Neural progenitor cell (in vitro differentiated cells): Measurements from ENCODE around the gene METTL1. TPM values are rescaled to one million over a fixed set of nuclear protein-coding genes. Genes with fewer than 3 reads are reported as not detected.

Source experiments
- DNase-seq: peaks from one replicate; pipeline ENCODE4 v3.0.0-alpha.2; 2016; ENCODE audit warnings: low spot score
- H2AFZ ChIP-seq: fragments of 200-600 bp; sonication (generic); replicated peaks from 2 replicates; pipeline ENCODE4 v1.6.1; 2016; ENCODE audit warnings: antibody characterized with exemption
- H3F3A ChIP-seq: fragments of 200-600 bp; sonication (generic); 2 replicates; pipeline ENCODE4 v1.6.1; 2016; ENCODE audit warnings: antibody characterized with exemption, low read depth
- H3K27ac ChIP-seq: fragments of 200-600 bp; sonication (generic); 2 replicates; pipeline ENCODE4 v1.5.1; 2016; ENCODE audit warnings: mild to moderate bottlenecking
- H3K27me3 ChIP-seq: fragments of 200-600 bp; sonication (generic); 2 replicates; pipeline ENCODE4 v1.6.1; 2016; ENCODE audit warnings: mild to moderate bottlenecking, moderate library complexity
- H3K36me3 ChIP-seq: fragments of 200-600 bp; sonication (generic); 2 replicates; pipeline ENCODE4 v1.5.1; 2016
- H3K4me1 ChIP-seq: fragments of 200-600 bp; sonication (generic); 2 replicates; pipeline ENCODE4 v1.6.1; 2016; ENCODE audit warnings: mixed run types
- H3K4me2 ChIP-seq: fragments of 200-600 bp; sonication (generic); 2 replicates; pipeline ENCODE4 v1.6.1; 2016
- H3K4me3 ChIP-seq: fragments of 200-600 bp; sonication (generic); 2 replicates; pipeline ENCODE4 v1.5.1; 2016
- H3K79me2 ChIP-seq: fragments of 200-600 bp; sonication (generic); 2 replicates; pipeline ENCODE4 v1.6.1; 2016; ENCODE audit warnings: low read depth
- H3K9ac ChIP-seq: fragments of 200-600 bp; sonication (generic); 2 replicates; pipeline ENCODE4 v1.6.1; 2016
- H3K9me3 ChIP-seq: fragments of 200-600 bp; sonication (generic); 2 replicates; pipeline ENCODE4 v1.5.1; 2016; ENCODE audit warnings: low read depth
- H4K20me1 ChIP-seq: fragments of 200-600 bp; sonication (generic); 2 replicates; pipeline ENCODE4 v1.6.1; 2016; ENCODE audit warnings: low read depth
- H3K27ac Mint-ChIP-seq: 3 replicates; pipeline ENCODE4 v1.8.0; 2021; ENCODE audit warnings: mixed read lengths
- H3K27me3 Mint-ChIP-seq: 2 replicates; pipeline ENCODE4 v1.8.0; 2022; ENCODE audit warnings: low read depth, mild to moderate bottlenecking, inconsistent platforms, moderate library complexity, mixed read lengths; ENCODE audit not compliant: insufficient read depth
- H3K36me3 Mint-ChIP-seq: 3 replicates; pipeline ENCODE4 v1.8.0; 2021; ENCODE audit warnings: mixed read lengths
- H3K4me1 Mint-ChIP-seq: 3 replicates; pipeline ENCODE4 v1.8.0; 2021; ENCODE audit warnings: mixed read lengths
- H3K4me3 Mint-ChIP-seq: 3 replicates; pipeline ENCODE4 v1.8.0; 2021; ENCODE audit warnings: mild to moderate bottlenecking, moderate library complexity, mixed read lengths
- H3K9me3 Mint-ChIP-seq: 3 replicates; pipeline ENCODE4 v1.8.0; 2020; ENCODE audit warnings: mixed read lengths
- EZH2 ChIP-seq: fragments of 200-600 bp; sonication (generic); IDR thresholded peaks from 2 replicates; pipeline ENCODE4 v1.6.1; 2017; ENCODE audit warnings: antibody characterized with exemption, mild to moderate bottlenecking, moderate library complexity
- EZH2phosphoT487 ChIP-seq: fragments of 200-600 bp; sonication (generic); IDR thresholded peaks from 2 replicates; pipeline ENCODE4 v1.6.1; 2017; ENCODE audit warnings: antibody characterized with exemption
- total RNA-seq: library from RNA; depleted of rRNA; stranded (reverse); fragments of >200 nt; gene quantifications from 2 replicates; pipeline ENCODE4 v1.2.3, GENCODE V29; 2015; ENCODE audit warnings: low replicate concordance
- TF ChIP-seq, protein P1 (sequence below): fragments of 200-600 bp; sonication (generic); IDR thresholded peaks from 2 replicates; pipeline ENCODE4 v1.5.1; 2017; ENCODE audit warnings: antibody characterized with exemption, mild to moderate bottlenecking

Gene METTL1
- total RNA-seq, 1 donor from 2014 or later: 5.6 TPM

DNA sequence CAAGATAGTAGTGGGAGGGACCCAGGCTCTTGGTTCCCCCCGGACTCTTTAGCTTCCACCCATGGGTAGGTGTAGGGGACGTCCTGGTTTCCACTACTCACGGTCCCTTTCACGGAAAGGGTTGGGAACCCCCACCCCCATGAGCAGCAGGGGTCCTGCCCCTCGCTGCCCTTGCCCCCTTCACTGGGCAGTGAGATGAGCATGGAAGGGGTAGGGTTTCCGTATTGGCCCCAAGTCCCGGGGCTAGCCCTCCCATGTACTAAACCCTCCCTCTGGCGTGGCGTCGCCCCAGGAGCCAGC lies 46.1 kb downstream of the METTL1 start:
- Mint-ChIP-seq H3K9me3 (peaks cover 7% of the 10 kb centered on the region), H3K36me3 (peaks cover 2% of the 10 kb centered on the region), H3K4me1 (peaks cover 12% of the 10 kb centered on the region), H3K27ac (no peak overlapping the region), H3K27me3 (peaks cover 41% of the 10 kb centered on the region), H3K4me3 (peak overlapping the region; percentile 86)
- Histone ChIP-seq H3K4me2 (peak overlapping the region; percentile 94), H3K9me3 (no peaks in the 10 kb centered on the region), H3K4me1 (peaks cover 3% of the 10 kb centered on the region), H2AFZ (peak overlapping the region; percentile 63), H3F3A (no peaks in the 10 kb centered on the region), H3K79me2 (no peaks in the 10 kb centered on the region), H3K27me3 (peaks cover 82% of the 10 kb centered on the region), H3K27ac (no peak overlapping the region), H3K9ac (no peak overlapping the region), H3K4me3 (peak overlapping the region; percentile 77), H3K36me3 (no peaks in the 10 kb centered on the region), H4K20me1 (peaks cover 24% of the 10 kb centered on the region)
- DNase-seq: no peak
- TF ChIP-seq EZH2phosphoT487 (no peak), EZH2 (no peak)
- TF ChIP-seq, protein P1, sequence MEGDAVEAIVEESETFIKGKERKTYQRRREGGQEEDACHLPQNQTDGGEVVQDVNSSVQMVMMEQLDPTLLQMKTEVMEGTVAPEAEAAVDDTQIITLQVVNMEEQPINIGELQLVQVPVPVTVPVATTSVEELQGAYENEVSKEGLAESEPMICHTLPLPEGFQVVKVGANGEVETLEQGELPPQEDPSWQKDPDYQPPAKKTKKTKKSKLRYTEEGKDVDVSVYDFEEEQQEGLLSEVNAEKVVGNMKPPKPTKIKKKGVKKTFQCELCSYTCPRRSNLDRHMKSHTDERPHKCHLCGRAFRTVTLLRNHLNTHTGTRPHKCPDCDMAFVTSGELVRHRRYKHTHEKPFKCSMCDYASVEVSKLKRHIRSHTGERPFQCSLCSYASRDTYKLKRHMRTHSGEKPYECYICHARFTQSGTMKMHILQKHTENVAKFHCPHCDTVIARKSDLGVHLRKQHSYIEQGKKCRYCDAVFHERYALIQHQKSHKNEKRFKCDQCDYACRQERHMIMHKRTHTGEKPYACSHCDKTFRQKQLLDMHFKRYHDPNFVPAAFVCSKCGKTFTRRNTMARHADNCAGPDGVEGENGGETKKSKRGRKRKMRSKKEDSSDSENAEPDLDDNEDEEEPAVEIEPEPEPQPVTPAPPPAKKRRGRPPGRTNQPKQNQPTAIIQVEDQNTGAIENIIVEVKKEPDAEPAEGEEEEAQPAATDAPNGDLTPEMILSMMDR: no peak

DNA sequence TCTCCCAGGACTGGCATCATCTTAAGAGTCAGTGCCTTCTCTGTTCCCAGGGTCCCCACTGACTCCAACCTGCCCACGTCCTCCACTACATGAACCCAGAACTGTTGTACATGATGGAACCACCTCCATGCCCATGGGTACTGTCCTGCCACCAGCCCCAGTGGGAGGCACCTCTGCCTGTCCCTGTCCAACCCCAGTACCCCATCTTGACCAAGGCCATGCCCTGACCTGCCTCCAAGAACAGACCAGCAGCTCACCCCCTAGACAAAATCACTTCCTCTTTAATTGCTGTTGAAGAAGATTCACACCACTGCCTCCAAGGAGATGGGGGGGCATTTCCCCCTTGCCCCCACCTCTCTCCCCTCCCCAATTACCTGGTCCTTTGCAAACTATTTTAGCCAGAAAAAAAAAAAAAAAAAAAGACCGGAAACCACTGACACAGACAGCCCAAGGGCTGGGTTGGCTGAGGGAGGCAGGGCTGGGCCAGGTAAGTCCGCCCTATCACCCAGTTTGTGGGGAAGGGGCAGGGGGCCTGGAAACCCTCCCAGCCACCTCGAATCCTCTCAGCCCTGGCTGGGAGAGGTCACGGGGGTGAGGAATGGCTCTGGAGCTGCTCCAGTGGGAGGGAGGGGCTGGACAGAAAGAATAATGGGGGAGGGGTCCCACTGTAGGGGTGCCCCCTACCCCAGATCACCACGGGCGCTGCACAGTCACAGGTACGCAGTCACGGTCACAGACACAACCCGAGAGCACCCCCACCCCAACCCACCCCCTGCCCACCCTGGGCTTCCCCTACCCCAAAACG lies 46.8 kb downstream of the METTL1 start:
- H3K27ac Mint-ChIP-seq: no peak overlapping the region
- H3K4me3 ChIP-seq: no peak overlapping the region

DNA sequence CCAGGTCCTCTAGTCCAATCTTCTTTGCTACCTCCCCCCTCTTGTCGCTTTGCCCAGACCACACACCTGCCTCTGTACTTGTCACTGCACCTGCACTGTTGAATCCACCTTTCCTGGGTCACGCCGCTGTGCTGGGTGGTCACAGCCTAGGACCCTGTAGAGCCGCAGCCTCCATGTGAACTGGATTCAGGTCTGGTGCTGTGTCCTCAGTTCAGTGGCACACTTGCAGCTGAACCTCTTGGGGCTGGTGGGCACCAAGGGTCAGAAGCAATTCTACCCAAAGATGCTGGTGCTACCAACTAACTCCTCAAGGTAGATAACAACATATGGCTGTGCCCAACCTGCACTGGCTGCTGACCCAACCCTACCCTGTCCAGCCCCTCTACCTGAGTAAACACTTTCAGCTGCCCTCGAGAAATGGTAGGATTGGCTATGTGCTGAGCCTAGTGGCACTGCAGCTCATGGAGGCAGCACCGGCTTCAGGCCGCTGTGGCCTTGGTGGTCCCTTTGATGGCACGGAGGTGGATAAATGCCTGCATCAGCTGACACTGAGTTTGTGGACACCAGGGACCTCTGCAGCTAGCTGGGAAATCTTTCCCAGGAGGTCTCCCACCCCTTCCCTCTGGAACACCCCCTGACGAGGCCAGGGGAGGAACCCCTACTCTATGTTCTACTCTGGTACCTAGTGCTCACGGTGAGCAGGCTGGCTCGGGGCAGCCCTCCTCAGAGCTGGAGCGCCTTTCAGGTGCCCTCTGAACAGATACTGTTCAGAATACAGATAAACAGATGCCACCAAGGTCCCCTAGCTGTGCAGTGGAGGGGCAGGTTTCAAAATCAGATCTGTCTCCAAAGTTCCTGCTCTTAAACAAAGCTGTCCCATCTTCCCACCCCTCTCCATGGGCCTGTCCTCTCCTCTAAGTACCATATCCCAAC lies 47.6 kb downstream of the METTL1 start:
- Histone ChIP-seq H3K4me2 (no peak overlapping the region), H3F3A (no peaks in the 10 kb centered on the region), H3K9me3 (no peaks in the 10 kb centered on the region), H3K4me1 (peaks cover 3% of the 10 kb centered on the region), H4K20me1 (peaks cover 20% of the 10 kb centered on the region), H3K36me3 (no peaks in the 10 kb centered on the region), H3K27ac (no peak overlapping the region), H3K27me3 (peaks cover 67% of the 10 kb centered on the region), H3K79me2 (no peaks in the 10 kb centered on the region), H2AFZ (no peak overlapping the region), H3K4me3 (no peak overlapping the region), H3K9ac (no peak overlapping the region)
- DNase-seq: no peak
- Mint-ChIP-seq H3K27ac (no peak overlapping the region), H3K4me1 (peaks cover 12% of the 10 kb centered on the region), H3K9me3 (peaks cover 7% of the 10 kb centered on the region), H3K4me3 (peak overlapping the region; percentile 47), H3K27me3 (peaks cover 35% of the 10 kb centered on the region), H3K36me3 (peaks cover 6% of the 10 kb centered on the region)
- TF ChIP-seq EZH2phosphoT487 (no peak), EZH2 (no peak)
- TF ChIP-seq, protein P1: no peak

More for the DNA sequence above, 46.8 kb downstream of the METTL1 start:
- peaks cover 2% of the 10 kb centered on the region for H3K36me3 Mint-ChIP-seq
- H3K9me3 Mint-ChIP-seq: peaks cover 7% of the 10 kb centered on the region
- Histone ChIP-seq H3K9ac (no peak overlapping the region), H3K27ac (no peak overlapping the region), H4K20me1 (peaks cover 21% of the 10 kb centered on the region), H3K4me2 (no peak overlapping the region), H3K9me3 (no peaks in the 10 kb centered on the region), H3K27me3 (peaks cover 75% of the 10 kb centered on the region), H2AFZ (no peak overlapping the region), H3F3A (no peaks in the 10 kb centered on the region), H3K4me1 (peaks cover 3% of the 10 kb centered on the region), H3K36me3 (no peaks in the 10 kb centered on the region), H3K79me2 (no peaks in the 10 kb centered on the region)
- no peak for TF ChIP-seq EZH2
- no peak for TF ChIP-seq EZH2phosphoT487
- TF ChIP-seq, protein P1: no peak
- H3K4me1 Mint-ChIP-seq: peaks cover 12% of the 10 kb centered on the region
- H3K4me3 Mint-ChIP-seq: peak overlapping the region; percentile 47
- DNase-seq: no peak
- H3K27me3 Mint-ChIP-seq: peaks cover 39% of the 10 kb centered on the region
